H4 (cell line): Measurements from ENCODE around the gene ST7. TPM values are rescaled to one million over a fixed set of nuclear protein-coding genes. Genes with fewer than 3 reads are reported as not detected.
"Not testable (repeated sequence)": the region's sequence is repeated elsewhere in the genome, so short reads cannot be mapped to it uniquely, and the experiment has no call there.

Source experiments
- DNase-seq: peaks from one replicate; pipeline ENCODE4 v3.0.0-alpha.2; 2015; ENCODE audit warnings: low spot score
- total RNA-seq: library from RNA; depleted of rRNA; stranded (reverse); fragments of >200 nt; shearing (Covaris generic); gene quantifications from 2 replicates; pipeline ENCODE4 v1.2.3, GENCODE V29; 2014; rRNA removed

Gene ST7
- total RNA-seq = 23.0 and 27.6 TPM in 2 replicates

GRCh38 chr7:116953372-116953905, at the start of gene ST7:
Gene ST7 (plus strand): TSS chr7:116953501. CDS start chr7:116953541, 40 bp downstream.
- DNase-seq = peak; percentile 46

GRCh38 chr7:116906391-116906790, 46.9 kb upstream of the ST7 start:
- DNase-seq = no peak

GRCh38 chr7:116910383-116910782, 42.9 kb upstream of the ST7 start:
- no peak for DNase-seq

GRCh38 chr7:116911801-116912200, 41.5 kb upstream of the ST7 start:
- DNase-seq = no peak

GRCh38 chr7:116912269-116912909, 40.9 kb upstream of the ST7 start:
- no peak for DNase-seq

GRCh38 chr7:116918704-116919103, 34.6 kb upstream of the ST7 start:
- DNase-seq = no peak

GRCh38 chr7:116920359-116920758, 32.9 kb upstream of the ST7 start:
- DNase-seq = no peak

GRCh38 chr7:116922545-116922944, 30.8 kb upstream of the ST7 start:
- no peak for DNase-seq

GRCh38 chr7:116924741-116925140, 28.6 kb upstream of the ST7 start:
- DNase-seq = peak; percentile 15

- DNase-seq = no peak
Measured at GRCh38 chr7:116929021-116929420, 24.3 kb upstream of the ST7 start.

- peak; percentile 65 for DNase-seq
Measured at GRCh38 chr7:116929914-116930913, 23.1 kb upstream of the ST7 start.

GRCh38 chr7:116932566-116932965, 20.7 kb upstream of the ST7 start:
- DNase-seq = no peak

- DNase-seq = no peak
Measured at GRCh38 chr7:116933465-116933864, 19.8 kb upstream of the ST7 start.

- no peak for DNase-seq
Measured at GRCh38 chr7:116934580-116934979, 18.7 kb upstream of the ST7 start.

- not testable (repeated sequence) for DNase-seq
Measured at GRCh38 chr7:116936844-116937243, 16.5 kb upstream of the ST7 start.

GRCh38 chr7:116938678-116939077, 14.6 kb upstream of the ST7 start:
- no peak for DNase-seq

- DNase-seq = no peak
Measured at GRCh38 chr7:116940689-116941370, 12.5 kb upstream of the ST7 start.

GRCh38 chr7:116942504-116942903, 10.8 kb upstream of the ST7 start:
- no peak for DNase-seq

GRCh38 chr7:116948934-116949333, 4.4 kb upstream of the ST7 start:
- DNase-seq = no peak

GRCh38 chr7:116949941-116950801, 3.1 kb upstream of the ST7 start:
- no peak for DNase-seq

GRCh38 chr7:116950889-116951351, 2.4 kb upstream of the ST7 start:
- DNase-seq = no peak
